ENCODE results near the gene NLRP13.

DNA sequence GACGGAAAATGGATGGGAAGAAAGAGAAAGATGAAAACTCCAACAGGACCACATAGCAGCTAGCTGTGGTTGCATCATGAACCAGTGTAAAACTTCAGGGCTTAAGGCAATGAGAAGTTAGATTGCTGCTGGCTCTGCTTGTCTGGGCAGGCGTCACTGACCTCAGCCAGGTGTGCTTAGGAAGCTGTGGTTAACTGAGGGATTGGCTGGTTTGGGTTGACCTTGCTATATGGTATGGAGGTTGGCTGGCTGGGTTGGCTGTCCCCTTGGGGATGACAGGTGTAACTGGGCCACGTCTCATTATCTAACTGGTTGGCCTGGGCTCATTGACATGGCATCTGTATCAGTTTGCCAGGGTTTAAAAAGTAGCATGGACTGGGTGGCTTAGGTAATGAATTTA, 54.9 kb downstream of the NLRP13 start:
- no peak for TF ChIP-seq POLR2A (IDR thresholded peaks at IDR 0.05)
- TF ChIP-seq, protein P1, sequence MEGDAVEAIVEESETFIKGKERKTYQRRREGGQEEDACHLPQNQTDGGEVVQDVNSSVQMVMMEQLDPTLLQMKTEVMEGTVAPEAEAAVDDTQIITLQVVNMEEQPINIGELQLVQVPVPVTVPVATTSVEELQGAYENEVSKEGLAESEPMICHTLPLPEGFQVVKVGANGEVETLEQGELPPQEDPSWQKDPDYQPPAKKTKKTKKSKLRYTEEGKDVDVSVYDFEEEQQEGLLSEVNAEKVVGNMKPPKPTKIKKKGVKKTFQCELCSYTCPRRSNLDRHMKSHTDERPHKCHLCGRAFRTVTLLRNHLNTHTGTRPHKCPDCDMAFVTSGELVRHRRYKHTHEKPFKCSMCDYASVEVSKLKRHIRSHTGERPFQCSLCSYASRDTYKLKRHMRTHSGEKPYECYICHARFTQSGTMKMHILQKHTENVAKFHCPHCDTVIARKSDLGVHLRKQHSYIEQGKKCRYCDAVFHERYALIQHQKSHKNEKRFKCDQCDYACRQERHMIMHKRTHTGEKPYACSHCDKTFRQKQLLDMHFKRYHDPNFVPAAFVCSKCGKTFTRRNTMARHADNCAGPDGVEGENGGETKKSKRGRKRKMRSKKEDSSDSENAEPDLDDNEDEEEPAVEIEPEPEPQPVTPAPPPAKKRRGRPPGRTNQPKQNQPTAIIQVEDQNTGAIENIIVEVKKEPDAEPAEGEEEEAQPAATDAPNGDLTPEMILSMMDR (IDR thresholded peaks at IDR 0.05): no peak
